GM12891 (cell line): ENCODE measurements around the gene DPM2.

ENCODE experiments used
- PAX5 ChIP-seq: IDR thresholded peaks from 2 replicates; pipeline ENCODE4 v1.6.1; 2011; ENCODE audit warnings: low read length, moderate library complexity, mild to moderate bottlenecking; ENCODE audit not compliant: insufficient read depth, severe bottlenecking
- POLR2A ChIP-seq: IDR thresholded peaks from 2 replicates; pipeline ENCODE4 v1.6.1; 2011; ENCODE audit warnings: low read depth, low read length, control low read depth
- POLR2AphosphoS5 ChIP-seq: IDR thresholded peaks from 2 replicates; pipeline ENCODE4 v1.6.1; 2011; ENCODE audit warnings: low read depth, low read length, control low read depth
- SPI1 ChIP-seq: IDR thresholded peaks from 2 replicates; pipeline ENCODE4 v1.6.1; 2011; ENCODE audit warnings: low read depth, low read length, control low read depth
- TAF1 ChIP-seq: IDR thresholded peaks from 2 replicates; pipeline ENCODE4 v1.6.1; 2011; ENCODE audit warnings: low read depth, low read length, control low read depth

DNA sequence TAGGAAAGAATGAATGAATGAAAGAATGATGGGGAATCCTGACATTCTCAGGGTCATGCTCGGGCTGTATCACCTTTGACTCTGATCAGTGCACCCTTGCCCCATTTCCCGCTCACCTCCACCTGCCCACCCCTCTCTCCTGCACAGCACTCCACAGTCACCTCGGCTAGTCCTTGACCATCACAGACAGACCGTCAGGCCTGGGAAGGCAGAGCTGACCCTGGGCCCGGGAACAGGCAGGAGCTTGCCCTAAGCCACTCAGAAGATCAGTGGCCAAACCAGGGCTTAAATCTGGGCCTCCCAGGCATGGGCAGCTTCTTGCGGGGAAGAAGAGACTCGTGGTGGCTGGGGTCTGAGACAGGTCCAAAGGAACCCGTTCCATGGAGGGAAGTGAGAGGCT is 41.8 kb downstream of the DPM2 start:
- TF ChIP-seq POLR2AphosphoS5 (no peak), POLR2A (no peak), TAF1 (no peak), SPI1 (no peak), PAX5 (no peak)
